Measurements from ENCODE around the gene TCHP.
A peak's percentile ranks its signal among the peaks of the same experiment; 100 is the strongest.
"Not testable (repeated sequence)": the region's sequence is repeated elsewhere in the genome, so short reads cannot be mapped to it uniquely, and the experiment has no call there.

Gene TCHP

DNA sequence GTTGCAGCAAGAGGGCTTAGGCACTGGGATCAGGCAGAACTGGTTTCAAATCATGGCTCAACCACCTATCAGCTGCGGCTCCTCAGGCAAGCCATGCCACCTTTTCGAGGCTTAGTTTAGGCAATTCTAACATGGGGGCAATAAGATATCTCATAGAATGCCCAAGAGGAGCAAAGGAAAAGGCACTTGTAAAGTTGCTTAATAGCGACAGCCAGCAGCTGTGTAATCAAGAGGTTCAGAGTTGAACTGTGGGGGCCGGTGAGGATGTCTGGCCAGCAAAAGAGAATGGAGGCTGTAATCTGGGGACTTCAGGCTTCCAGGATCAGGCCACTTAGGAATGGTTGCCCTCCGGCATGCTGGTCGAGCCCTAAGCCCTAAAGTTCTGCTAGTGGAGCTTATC lies 3.0 kb upstream of the TCHP start:
- Histone ChIP-seq H3K4me3 (ENCODE audit: insufficient read depth, low read length, poor library complexity, severe bottlenecking) (no peak overlapping the region), H3K79me2 (ENCODE audit: insufficient read depth, low read length) (peaks cover 19% of the 10 kb centered on the region), H3K4me2 (ENCODE audit: low read depth, low read length, poor library complexity, severe bottlenecking) (no peak overlapping the region), H3K9me2 (replicated peaks; ENCODE audit: insufficient read depth, low read length) (no peaks in the 10 kb centered on the region), H2AFZ (ENCODE audit: low read depth, low read length, severe bottlenecking) (no peak overlapping the region), H3K27me3 (ENCODE audit: low read length) (no peaks in the 10 kb centered on the region), H4K20me1 (ENCODE audit: low read depth, low read length) (no peaks in the 10 kb centered on the region), H3K36me3 (ENCODE audit: low read length) (no peaks in the 10 kb centered on the region), H3K27ac (ENCODE audit: low read depth, low read length) (no peak overlapping the region), H3K9me3 (ENCODE audit: insufficient read depth, low read length) (no peaks in the 10 kb centered on the region), H3F3A (ENCODE audit: insufficient read depth) (no peaks in the 10 kb centered on the region), H3K9ac (ENCODE audit: low read length) (no peak overlapping the region)
- TF ChIP-seq, protein P1, sequence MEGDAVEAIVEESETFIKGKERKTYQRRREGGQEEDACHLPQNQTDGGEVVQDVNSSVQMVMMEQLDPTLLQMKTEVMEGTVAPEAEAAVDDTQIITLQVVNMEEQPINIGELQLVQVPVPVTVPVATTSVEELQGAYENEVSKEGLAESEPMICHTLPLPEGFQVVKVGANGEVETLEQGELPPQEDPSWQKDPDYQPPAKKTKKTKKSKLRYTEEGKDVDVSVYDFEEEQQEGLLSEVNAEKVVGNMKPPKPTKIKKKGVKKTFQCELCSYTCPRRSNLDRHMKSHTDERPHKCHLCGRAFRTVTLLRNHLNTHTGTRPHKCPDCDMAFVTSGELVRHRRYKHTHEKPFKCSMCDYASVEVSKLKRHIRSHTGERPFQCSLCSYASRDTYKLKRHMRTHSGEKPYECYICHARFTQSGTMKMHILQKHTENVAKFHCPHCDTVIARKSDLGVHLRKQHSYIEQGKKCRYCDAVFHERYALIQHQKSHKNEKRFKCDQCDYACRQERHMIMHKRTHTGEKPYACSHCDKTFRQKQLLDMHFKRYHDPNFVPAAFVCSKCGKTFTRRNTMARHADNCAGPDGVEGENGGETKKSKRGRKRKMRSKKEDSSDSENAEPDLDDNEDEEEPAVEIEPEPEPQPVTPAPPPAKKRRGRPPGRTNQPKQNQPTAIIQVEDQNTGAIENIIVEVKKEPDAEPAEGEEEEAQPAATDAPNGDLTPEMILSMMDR (IDR thresholded peaks at IDR 0.05; ENCODE audit: insufficient read depth, low read length, poor library complexity, severe bottlenecking), result no peak
- no peak for TF ChIP-seq EZH2phosphoT487 (conservative IDR thresholded peaks at IDR 0.05; ENCODE audit: low read length)

DNA sequence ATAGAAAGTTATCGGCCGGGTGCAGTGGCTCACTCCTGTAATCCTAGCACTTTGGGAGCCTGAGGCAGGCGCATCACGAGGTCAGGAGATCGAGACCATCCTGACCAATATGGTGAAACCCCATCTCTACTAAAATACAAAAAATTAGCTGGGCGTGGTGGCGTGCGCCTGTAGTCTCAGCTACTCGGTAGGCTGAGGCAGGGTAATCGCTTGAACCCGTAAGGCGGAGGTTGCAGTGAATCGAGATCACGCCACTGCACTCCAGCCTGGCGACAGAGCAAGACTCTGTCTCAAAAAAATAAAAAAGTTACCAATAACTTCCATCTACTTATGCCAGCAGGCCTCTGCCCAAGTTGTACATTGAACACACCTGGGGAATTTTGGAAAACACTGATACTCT lies 729 bp upstream of the TCHP start:
- H3K27me3 ChIP-seq (ENCODE audit: low read length); H3K27ac ChIP-seq (ENCODE audit: low read depth, low read length); H3F3A ChIP-seq (ENCODE audit: insufficient read depth); H3K36me3 ChIP-seq (ENCODE audit: low read length); H4K20me1 ChIP-seq (ENCODE audit: low read depth, low read length); H3K9me3 ChIP-seq (ENCODE audit: insufficient read depth, low read length); H3K9me2 ChIP-seq (replicated peaks; ENCODE audit: insufficient read depth, low read length): not testable (repeated sequence)
- H2AFZ ChIP-seq (ENCODE audit: low read depth, low read length, severe bottlenecking), result peak overlapping the region; percentile 83
- H3K4me3 ChIP-seq (ENCODE audit: insufficient read depth, low read length, poor library complexity, severe bottlenecking), result peak overlapping the region; percentile 75
- H3K4me2 ChIP-seq (ENCODE audit: low read depth, low read length, poor library complexity, severe bottlenecking), result peak overlapping the region; percentile 82
- H3K9ac ChIP-seq (ENCODE audit: low read length), result peak overlapping the region; percentile 80
- H3K79me2 ChIP-seq (ENCODE audit: insufficient read depth, low read length), result peaks cover 22% of the 10 kb centered on the region

DNA sequence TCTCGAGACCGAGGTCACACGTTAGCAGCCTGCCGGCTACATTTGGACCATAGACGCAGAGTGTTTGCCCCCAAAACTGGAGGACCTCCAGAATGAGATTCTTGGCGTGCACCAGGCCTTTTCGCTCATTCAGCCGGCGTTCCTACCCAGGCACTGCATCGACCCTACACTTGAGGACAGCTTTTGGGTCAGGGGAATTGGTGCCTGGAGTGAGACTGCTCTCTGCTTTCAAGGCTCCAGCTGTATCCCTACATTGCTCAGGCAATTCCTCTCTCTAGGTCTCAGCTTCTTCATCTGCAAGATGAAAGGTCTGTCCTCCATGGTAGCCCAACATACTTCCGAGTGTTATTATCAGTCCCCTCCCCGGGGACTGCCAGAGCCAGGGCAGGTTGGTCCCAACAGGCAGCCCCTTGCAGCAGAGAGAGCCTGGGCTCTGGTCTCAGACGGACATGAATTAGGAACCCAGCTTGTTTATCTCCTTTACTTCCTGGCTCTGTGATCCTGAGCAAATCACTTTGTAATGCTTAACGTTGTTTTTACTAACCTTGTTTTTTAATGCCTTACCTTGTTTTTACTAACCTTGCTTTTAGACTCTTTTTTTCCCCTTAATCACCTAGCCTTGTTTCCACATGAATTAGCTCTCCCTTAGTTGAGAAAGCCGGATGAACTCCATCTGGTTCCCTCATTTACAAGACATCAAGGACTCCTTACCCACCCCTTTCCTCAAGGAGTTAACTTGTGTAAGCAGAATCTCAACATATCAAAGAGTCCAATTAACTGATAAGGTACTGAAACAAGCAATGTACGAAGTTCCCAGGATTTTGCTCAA lies 892 bp downstream of the TCHP start:
- no peaks in the 10 kb centered on the region for H3K36me3 ChIP-seq (ENCODE audit: low read length)
- H3K9me2 ChIP-seq (replicated peaks; ENCODE audit: insufficient read depth, low read length), result no peaks in the 10 kb centered on the region
- peak overlapping the region; percentile 82 for H3K4me2 ChIP-seq (ENCODE audit: low read depth, low read length, poor library complexity, severe bottlenecking)
- no peaks in the 10 kb centered on the region for H3F3A ChIP-seq (ENCODE audit: insufficient read depth)
- TF ChIP-seq EZH2phosphoT487 (conservative IDR thresholded peaks at IDR 0.05; ENCODE audit: low read length), result no peak
- TF ChIP-seq, protein P1 (IDR thresholded peaks at IDR 0.05; ENCODE audit: insufficient read depth, low read length, poor library complexity, severe bottlenecking), result no peak
- H3K79me2 ChIP-seq (ENCODE audit: insufficient read depth, low read length), result peaks cover 22% of the 10 kb centered on the region
- peak overlapping the region; percentile 83 for H2AFZ ChIP-seq (ENCODE audit: low read depth, low read length, severe bottlenecking)
- H3K27me3 ChIP-seq (ENCODE audit: low read length), result no peaks in the 10 kb centered on the region
- peak overlapping the region; percentile 20 for H3K27ac ChIP-seq (ENCODE audit: low read depth, low read length)
- no peaks in the 10 kb centered on the region for H3K9me3 ChIP-seq (ENCODE audit: insufficient read depth, low read length)
- H3K4me3 ChIP-seq (ENCODE audit: insufficient read depth, low read length, poor library complexity, severe bottlenecking), result peak overlapping the region; percentile 75
- H4K20me1 ChIP-seq (ENCODE audit: low read depth, low read length), result no peaks in the 10 kb centered on the region
- H3K9ac ChIP-seq (ENCODE audit: low read length), result peak overlapping the region; percentile 80

DNA sequence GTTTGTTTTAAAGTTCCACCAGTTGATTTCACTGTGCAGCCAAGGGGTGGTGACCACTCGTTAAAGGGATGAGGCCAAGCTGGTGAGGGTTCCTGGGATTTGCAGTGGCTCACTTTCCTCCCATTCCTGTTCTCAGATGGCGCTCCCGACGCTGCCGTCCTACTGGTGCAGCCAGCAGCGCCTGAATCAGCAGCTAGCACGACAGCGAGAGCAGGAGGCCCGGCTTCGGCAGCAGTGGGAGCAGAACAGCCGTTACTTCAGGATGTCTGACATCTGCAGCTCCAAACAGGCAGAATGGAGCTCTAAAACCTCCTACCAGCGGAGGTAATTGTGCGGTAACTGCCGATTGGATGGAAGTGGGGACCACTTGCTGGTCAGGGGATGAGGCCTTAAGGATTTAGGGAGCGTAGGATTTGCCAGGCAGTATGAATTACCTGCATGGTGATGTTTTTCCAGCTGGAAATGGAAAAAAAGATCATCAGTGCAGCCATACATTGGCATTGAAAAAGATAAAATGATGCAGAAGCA lies 2.9 kb downstream of the TCHP start:
- Histone ChIP-seq H3K9me3 (ENCODE audit: insufficient read depth, low read length) (no peaks in the 10 kb centered on the region), H3K27me3 (ENCODE audit: low read length) (no peaks in the 10 kb centered on the region), H2AFZ (ENCODE audit: low read depth, low read length, severe bottlenecking) (no peak overlapping the region), H3K27ac (ENCODE audit: low read depth, low read length) (no peak overlapping the region), H3K4me3 (ENCODE audit: insufficient read depth, low read length, poor library complexity, severe bottlenecking) (no peak overlapping the region), H3K9me2 (replicated peaks; ENCODE audit: insufficient read depth, low read length) (no peaks in the 10 kb centered on the region), H4K20me1 (ENCODE audit: low read depth, low read length) (no peaks in the 10 kb centered on the region), H3F3A (ENCODE audit: insufficient read depth) (no peaks in the 10 kb centered on the region), H3K4me2 (ENCODE audit: low read depth, low read length, poor library complexity, severe bottlenecking) (no peak overlapping the region), H3K9ac (ENCODE audit: low read length) (no peak overlapping the region), H3K79me2 (ENCODE audit: insufficient read depth, low read length) (peaks cover 22% of the 10 kb centered on the region), H3K36me3 (ENCODE audit: low read length) (no peaks in the 10 kb centered on the region)
- TF ChIP-seq EZH2phosphoT487 (conservative IDR thresholded peaks at IDR 0.05; ENCODE audit: low read length), result no peak
- TF ChIP-seq, protein P1 (IDR thresholded peaks at IDR 0.05; ENCODE audit: insufficient read depth, low read length, poor library complexity, severe bottlenecking), result no peak
